Stimulated activated CD8-positive, alpha-beta memory T cell treated with anti-CD3 and anti-CD28 coated beads, Interleukin-4, amount 100 ng/mL, for 24 hours (primary cell): Measurements from ENCODE around the gene LMOD2.

Experiments used
- DNase-seq: peaks from one replicate; pipeline ENCODE4 v3.0.0-alpha.2; 2020; ENCODE audit warnings: low read depth

Gene LMOD2

GRCh38 chr7:123673752-123674398, 18.2 kb downstream of the LMOD2 start:
- no peak for DNase-seq

- DNase-seq: no peak
These were observed 18.9 kb downstream of the LMOD2 start for GRCh38 chr7:123674399-123675180.

GRCh38 chr7:123675181-123675473, 19.5 kb downstream of the LMOD2 start:
- DNase-seq: no peak

- no peak for DNase-seq
These were observed 21.5 kb downstream of the LMOD2 start for GRCh38 chr7:123677061-123677715.

GRCh38 chr7:123679614-123680013, 23.9 kb downstream of the LMOD2 start:
- DNase-seq: no peak

- no peak for DNase-seq
These were observed 24.9 kb downstream of the LMOD2 start for GRCh38 chr7:123680580-123680979.

- no peak for DNase-seq
These were observed 25.9 kb downstream of the LMOD2 start for GRCh38 chr7:123681561-123681960.

GRCh38 chr7:123682690-123683089, 27.0 kb downstream of the LMOD2 start:
- no peak for DNase-seq

- no peak for DNase-seq
These were observed 31.5 kb downstream of the LMOD2 start for GRCh38 chr7:123687161-123687560.

- DNase-seq: no peak
These were observed 32.1 kb downstream of the LMOD2 start for GRCh38 chr7:123687727-123688126.

- no peak for DNase-seq
These were observed 33.6 kb downstream of the LMOD2 start for GRCh38 chr7:123689250-123689649.

- no peak for DNase-seq
These were observed 34.9 kb downstream of the LMOD2 start for GRCh38 chr7:123690550-123690949.

GRCh38 chr7:123692471-123692877, 36.8 kb downstream of the LMOD2 start:
- no peak for DNase-seq

GRCh38 chr7:123695944-123696677, 40.4 kb downstream of the LMOD2 start:
- no peak for DNase-seq

- no peak for DNase-seq
These were observed 49.7 kb downstream of the LMOD2 start for GRCh38 chr7:123705211-123705901.

- no peak for DNase-seq
These were observed 53.9 kb downstream of the LMOD2 start for GRCh38 chr7:123709525-123709924.

GRCh38 chr7:123710683-123711082, 55.0 kb downstream of the LMOD2 start:
- DNase-seq: no peak

GRCh38 chr7:123711832-123712293, 56.2 kb downstream of the LMOD2 start:
- no peak for DNase-seq

- no peak for DNase-seq
These were observed 57.0 kb downstream of the LMOD2 start for GRCh38 chr7:123712619-123713018.
